ENCODE results near the gene DUSP22. TPM values are rescaled to one million over a fixed set of nuclear protein-coding genes. Genes with fewer than 3 reads are reported as not detected.

Gene DUSP22
- total and polyA plus RNA-seq, 2 donors (not counting 1 experiment from before 2014, with no cell fraction given), result 117 to 133 TPM

DNA sequence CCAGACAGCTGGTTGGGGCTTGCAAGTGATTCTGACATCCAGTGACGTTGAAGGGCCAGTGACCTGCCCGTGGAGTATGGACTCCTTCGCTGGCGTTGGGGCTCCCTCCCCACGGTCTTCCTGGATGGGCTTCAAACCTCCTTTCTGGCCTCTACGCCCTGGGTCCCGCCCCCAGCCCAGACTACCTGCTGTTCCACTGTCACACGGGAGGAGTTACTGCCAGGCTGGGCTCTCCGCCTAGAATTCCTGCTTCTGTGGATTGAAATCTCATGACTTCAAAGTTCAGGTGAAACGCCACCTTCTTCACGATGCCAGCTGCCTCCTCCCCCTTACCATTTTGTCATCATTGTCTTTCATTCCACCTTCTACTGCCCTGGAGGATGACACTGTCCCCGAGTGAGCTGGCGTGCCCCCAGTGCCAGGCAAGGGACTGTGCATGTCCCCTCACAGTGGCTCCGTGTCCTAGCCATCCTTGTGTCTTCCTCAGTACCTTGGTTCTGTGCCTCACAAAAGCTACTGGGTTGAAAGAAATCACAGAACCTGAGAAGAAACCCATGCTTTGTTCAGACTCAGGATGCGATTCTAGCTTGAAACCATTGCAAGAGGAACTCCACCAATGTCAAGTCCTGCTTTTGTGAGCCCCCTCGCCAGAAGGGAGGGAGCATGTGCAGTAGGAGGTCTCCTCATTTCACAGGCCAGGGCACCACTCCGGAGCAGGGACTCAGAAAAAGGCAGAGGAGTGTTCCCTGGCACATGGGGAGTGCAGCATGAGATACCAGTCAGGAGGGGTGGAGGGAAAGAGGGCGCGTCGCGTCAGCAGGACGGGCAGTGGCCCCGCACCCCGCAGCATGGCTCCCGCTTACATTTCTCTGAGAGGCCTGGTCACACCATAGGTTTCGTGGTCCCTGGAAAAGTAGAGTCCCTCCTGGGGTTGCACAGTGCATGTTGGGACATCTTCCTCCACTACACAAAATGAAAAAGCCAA is 88.2 kb downstream of the DUSP22 start:
- H3K9me3 Mint-ChIP-seq (ENCODE audit: insufficient read depth), result no peaks in the 10 kb centered on the region
- H2AFZ ChIP-seq (ENCODE audit: insufficient read depth, low read depth, low read length, poor library complexity, severe bottlenecking), result no peak overlapping the region
- intact Hi-C loops (cut with micrococcal nuclease), result no loop called here
- H3K4me3 Mint-ChIP-seq, result no peak overlapping the region
- peaks cover 0 to 34% (median 0%) of the 10 kb centered on the region in 3 donors for H3K9me3 ChIP-seq (ENCODE audit: control extremely low read depth in 1 of 3, control insufficient read depth in 2 of 3, insufficient read depth in 1 of 3, low read length in 2 of 3)
- 94% methylated on average over 26 of the region's 26 CpGs for WGBS (ENCODE audit: insufficient coverage)
- CTCF ChIA-PET, result interaction anchor here (0.8 to 1.2 kb wide), 2 partner anchors 9 to 10 kb away, joined by 3 read pairs; no protein-coding TSS in a partner anchor
- peak overlapping the region; percentile 40 for H3K4me2 ChIP-seq (replicated peaks; ENCODE audit: low read depth, low read length, poor library complexity, severe bottlenecking)
- POLR2A ChIA-PET, result interaction anchor here (0.5 kb wide), 1 partner anchor 16 kb away, joined by 3 read pairs; no protein-coding TSS in a partner anchor
- H3K79me2 ChIP-seq (ENCODE audit: control insufficient read depth, insufficient read depth, low read length), result no peaks in the 10 kb centered on the region
- no peaks in the 10 kb centered on the region for H4K20me1 ChIP-seq (ENCODE audit: control insufficient read depth, insufficient read depth, low read length, poor library complexity, severe bottlenecking)
- no peak overlapping the region for H3K27ac ChIP-seq (ENCODE audit: low read length in 2 of 2)
- peaks cover 42% of the 10 kb centered on the region for H3K4me1 Mint-ChIP-seq
- no peak overlapping the region for H3K4me3 ChIP-seq (ENCODE audit: control extremely low read depth in 1 of 5, extremely low read depth in 1 of 5, insufficient read depth in 1 of 5, low read depth in 2 of 5, low read length in 4 of 5)
- H3K27me3 Mint-ChIP-seq, result no peaks in the 10 kb centered on the region
- ATAC-seq (ENCODE audit: low read depth) (no peak), DNase-seq (no peak)
- no peak overlapping the region for H3K9ac ChIP-seq (ENCODE audit: low read length)
- no peaks in the 10 kb centered on the region for H3K36me3 ChIP-seq (replicated peaks in 1 of 2; ENCODE audit: control extremely low read depth in 1 of 2, control insufficient read depth in 1 of 2, extremely low read depth in 1 of 2, insufficient read depth in 2 of 2, low read length in 1 of 2)
- H3K27ac Mint-ChIP-seq, result peak overlapping the region; percentile 66
- H3K4me1 ChIP-seq (ENCODE audit: control insufficient read depth in 2 of 2, insufficient read depth in 2 of 2, low read length in 2 of 2), result peaks cover 44 to 46% of the 10 kb centered on the region in 2 donors
- TF ChIP-seq, protein P1, sequence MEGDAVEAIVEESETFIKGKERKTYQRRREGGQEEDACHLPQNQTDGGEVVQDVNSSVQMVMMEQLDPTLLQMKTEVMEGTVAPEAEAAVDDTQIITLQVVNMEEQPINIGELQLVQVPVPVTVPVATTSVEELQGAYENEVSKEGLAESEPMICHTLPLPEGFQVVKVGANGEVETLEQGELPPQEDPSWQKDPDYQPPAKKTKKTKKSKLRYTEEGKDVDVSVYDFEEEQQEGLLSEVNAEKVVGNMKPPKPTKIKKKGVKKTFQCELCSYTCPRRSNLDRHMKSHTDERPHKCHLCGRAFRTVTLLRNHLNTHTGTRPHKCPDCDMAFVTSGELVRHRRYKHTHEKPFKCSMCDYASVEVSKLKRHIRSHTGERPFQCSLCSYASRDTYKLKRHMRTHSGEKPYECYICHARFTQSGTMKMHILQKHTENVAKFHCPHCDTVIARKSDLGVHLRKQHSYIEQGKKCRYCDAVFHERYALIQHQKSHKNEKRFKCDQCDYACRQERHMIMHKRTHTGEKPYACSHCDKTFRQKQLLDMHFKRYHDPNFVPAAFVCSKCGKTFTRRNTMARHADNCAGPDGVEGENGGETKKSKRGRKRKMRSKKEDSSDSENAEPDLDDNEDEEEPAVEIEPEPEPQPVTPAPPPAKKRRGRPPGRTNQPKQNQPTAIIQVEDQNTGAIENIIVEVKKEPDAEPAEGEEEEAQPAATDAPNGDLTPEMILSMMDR (IDR thresholded peaks at IDR 0.05), result no peak
- TF ChIP-seq EZH2 (IDR thresholded peaks at IDR 0.05; ENCODE audit: borderline replicate concordance, insufficient read depth, low read depth, low read length, poor library complexity, severe bottlenecking), result no peak
- no peaks in the 10 kb centered on the region for H3K27me3 ChIP-seq (replicated peaks in 1 of 4; ENCODE audit: control extremely low read depth in 1 of 4, control insufficient read depth in 3 of 4, insufficient read depth in 4 of 4, low read length in 3 of 4)
